K562 (cell line): ENCODE results near the gene SFN. TPM values are rescaled to one million over a fixed set of nuclear protein-coding genes. Genes with fewer than 3 reads are reported as not detected.

Experiments used
- AFF4 ChIP-seq: sonication (generic); formaldehyde crosslinking; IDR thresholded peaks from 2 replicates; pipeline ENCODE4 v1.8.0; 2023; ENCODE audit warnings: mild to moderate bottlenecking, missing genetic modification reagents
- ATF4 ChIP-seq: fragments of 450-650 bp; formaldehyde crosslinking; IDR thresholded peaks from 2 replicates; pipeline ENCODE4 v1.4.0; 2022; ENCODE audit warnings: mild to moderate bottlenecking, moderate library complexity
- KAT7 ChIP-seq: sonication (generic); formaldehyde crosslinking; IDR thresholded peaks from 2 replicates; pipeline ENCODE4 v1.8.0; 2022; ENCODE audit warnings: missing genetic modification reagents, mild to moderate bottlenecking, borderline replicate concordance
- MECOM ChIP-seq: fragments of 250-450 bp; sonication (Bioruptor Pico); IDR thresholded peaks from 2 replicates; pipeline ENCODE4 v1.8.0; 2022; ENCODE audit warnings: inconsistent platforms
- ZBTB17 ChIP-seq: fragments of 450-650 bp; formaldehyde crosslinking; IDR thresholded peaks from 2 replicates; pipeline ENCODE4 v1.4.0; 2020; ENCODE audit warnings: mild to moderate bottlenecking
- ZNF175 ChIP-seq: fragments of 200-800 bp; sonication (Bioruptor generic); IDR thresholded peaks from 2 replicates; pipeline ENCODE4 v1.6.1; 2016; ENCODE audit warnings: low read depth, mild to moderate bottlenecking, missing genetic modification characterization, missing compliant biosample characterization
- ZNF239 ChIP-seq: fragments of 250-450 bp; sonication (Bioruptor Pico); IDR thresholded peaks from 2 replicates; pipeline ENCODE4 v1.4.0; 2020; ENCODE audit warnings: mild to moderate bottlenecking
- ZNF551 ChIP-seq: fragments of 250-450 bp; sonication (Bioruptor Pico); IDR thresholded peaks from 2 replicates; pipeline ENCODE4 v1.5.0; 2021; ENCODE audit warnings: mild to moderate bottlenecking, moderate library complexity
- ZNF778 ChIP-seq: fragments of 450-650 bp; formaldehyde crosslinking; IDR thresholded peaks from 2 replicates; pipeline ENCODE4 v1.4.0; 2020; ENCODE audit warnings: mild to moderate bottlenecking, moderate library complexity
- polyA plus RNA-seq, 8 experiments: library from polyadenylated mRNA; depleted of rRNA in 4 of 8; stranded (reverse) in 5 of 8; unstranded in 3 of 8; fragments of >200 nt; fragmentation: Nextera tagmentation in 2 of 8; fragmentation: Illumina TruSeq in 1 of 8; extraction: Ambion mirVana in 2 of 8; extraction: Trizol in 1 of 8; gene quantifications; 2 replicates each; pipeline versions ENCODE4 v1.2.1 to v1.2.3, GENCODE V29; 2011 to 2014; ENCODE audit warnings: inconsistent platforms in 1 of 8, missing spikeins in 1 of 8
- total RNA-seq, 7 experiments: library from RNA; depleted of rRNA in 6 of 7; stranded (reverse); fragments of >200 nt in 6 of 7; fragmentation: Illumina TruSeq in 2 of 7; extraction: Trizol in 2 of 7; gene quantifications; 2 replicates each; pipeline versions ENCODE4 v1.2.1 to v1.2.3, GENCODE V29; 2011 to 2021; ENCODE audit warnings: low replicate concordance in 1 of 7
- TF ChIP-seq, protein P1 (sequence below): fragments of 200-800 bp; sonication (Bioruptor generic); IDR thresholded peaks from 2 replicates; pipeline ENCODE4 v1.6.1; 2016; ENCODE audit warnings: missing genetic modification characterization, missing compliant biosample characterization
- TF ChIP-seq, protein P2 (sequence below): fragments of 250-450 bp; sonication (Bioruptor Pico); IDR thresholded peaks from 2 replicates; pipeline ENCODE4 v1.8.0; 2022; ENCODE audit warnings: inconsistent platforms

The SFN gene
- total and polyA plus RNA-seq, 9 of the 15 experiments (the other 6 are each of a cell fraction or from before 2014, with no cell fraction given), result 0.10 to 3.8 (median 2.0) TPM

- TF ChIP-seq, protein P1, sequence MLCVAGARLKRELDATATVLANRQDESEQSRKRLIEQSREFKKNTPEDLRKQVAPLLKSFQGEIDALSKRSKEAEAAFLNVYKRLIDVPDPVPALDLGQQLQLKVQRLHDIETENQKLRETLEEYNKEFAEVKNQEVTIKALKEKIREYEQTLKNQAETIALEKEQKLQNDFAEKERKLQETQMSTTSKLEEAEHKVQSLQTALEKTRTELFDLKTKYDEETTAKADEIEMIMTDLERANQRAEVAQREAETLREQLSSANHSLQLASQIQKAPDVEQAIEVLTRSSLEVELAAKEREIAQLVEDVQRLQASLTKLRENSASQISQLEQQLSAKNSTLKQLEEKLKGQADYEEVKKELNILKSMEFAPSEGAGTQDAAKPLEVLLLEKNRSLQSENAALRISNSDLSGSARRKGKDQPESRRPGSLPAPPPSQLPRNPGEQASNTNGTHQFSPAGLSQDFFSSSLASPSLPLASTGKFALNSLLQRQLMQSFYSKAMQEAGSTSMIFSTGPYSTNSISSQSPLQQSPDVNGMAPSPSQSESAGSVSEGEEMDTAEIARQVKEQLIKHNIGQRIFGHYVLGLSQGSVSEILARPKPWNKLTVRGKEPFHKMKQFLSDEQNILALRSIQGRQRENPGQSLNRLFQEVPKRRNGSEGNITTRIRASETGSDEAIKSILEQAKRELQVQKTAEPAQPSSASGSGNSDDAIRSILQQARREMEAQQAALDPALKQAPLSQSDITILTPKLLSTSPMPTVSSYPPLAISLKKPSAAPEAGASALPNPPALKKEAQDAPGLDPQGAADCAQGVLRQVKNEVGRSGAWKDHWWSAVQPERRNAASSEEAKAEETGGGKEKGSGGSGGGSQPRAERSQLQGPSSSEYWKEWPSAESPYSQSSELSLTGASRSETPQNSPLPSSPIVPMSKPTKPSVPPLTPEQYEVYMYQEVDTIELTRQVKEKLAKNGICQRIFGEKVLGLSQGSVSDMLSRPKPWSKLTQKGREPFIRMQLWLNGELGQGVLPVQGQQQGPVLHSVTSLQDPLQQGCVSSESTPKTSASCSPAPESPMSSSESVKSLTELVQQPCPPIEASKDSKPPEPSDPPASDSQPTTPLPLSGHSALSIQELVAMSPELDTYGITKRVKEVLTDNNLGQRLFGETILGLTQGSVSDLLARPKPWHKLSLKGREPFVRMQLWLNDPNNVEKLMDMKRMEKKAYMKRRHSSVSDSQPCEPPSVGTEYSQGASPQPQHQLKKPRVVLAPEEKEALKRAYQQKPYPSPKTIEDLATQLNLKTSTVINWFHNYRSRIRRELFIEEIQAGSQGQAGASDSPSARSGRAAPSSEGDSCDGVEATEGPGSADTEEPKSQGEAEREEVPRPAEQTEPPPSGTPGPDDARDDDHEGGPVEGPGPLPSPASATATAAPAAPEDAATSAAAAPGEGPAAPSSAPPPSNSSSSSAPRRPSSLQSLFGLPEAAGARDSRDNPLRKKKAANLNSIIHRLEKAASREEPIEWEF (CRISPR knock-in tag), result peak; percentile 55; the same call in 1 of the 2 replicates
- TF ChIP-seq MECOM (CRISPR knock-in tag) (peak; percentile 43), ZNF239 (0 out of 2 replicates have a peak, but pooled peaks have one; percentile 37), ZBTB17 (CRISPR knock-in tag) (peak; percentile 21; the same call in 1 of the 2 replicates), ZNF175 (CRISPR knock-in tag) (peak; percentile 31; the same call in 1 of the 2 replicates), ZNF551 (peak; percentile 75; the same call in 1 of the 2 replicates), KAT7 (CRISPR knock-in tag) (0 out of 2 replicates have a peak, but pooled peaks have one; percentile 55), AFF4 (0 out of 2 replicates have a peak, but pooled peaks have one; percentile 38), ZNF778 (CRISPR knock-in tag) (no peak), ATF4 (CRISPR knock-in tag) (peak; percentile 52; the same call in 1 of the 2 replicates)
- TF ChIP-seq, protein P2, sequence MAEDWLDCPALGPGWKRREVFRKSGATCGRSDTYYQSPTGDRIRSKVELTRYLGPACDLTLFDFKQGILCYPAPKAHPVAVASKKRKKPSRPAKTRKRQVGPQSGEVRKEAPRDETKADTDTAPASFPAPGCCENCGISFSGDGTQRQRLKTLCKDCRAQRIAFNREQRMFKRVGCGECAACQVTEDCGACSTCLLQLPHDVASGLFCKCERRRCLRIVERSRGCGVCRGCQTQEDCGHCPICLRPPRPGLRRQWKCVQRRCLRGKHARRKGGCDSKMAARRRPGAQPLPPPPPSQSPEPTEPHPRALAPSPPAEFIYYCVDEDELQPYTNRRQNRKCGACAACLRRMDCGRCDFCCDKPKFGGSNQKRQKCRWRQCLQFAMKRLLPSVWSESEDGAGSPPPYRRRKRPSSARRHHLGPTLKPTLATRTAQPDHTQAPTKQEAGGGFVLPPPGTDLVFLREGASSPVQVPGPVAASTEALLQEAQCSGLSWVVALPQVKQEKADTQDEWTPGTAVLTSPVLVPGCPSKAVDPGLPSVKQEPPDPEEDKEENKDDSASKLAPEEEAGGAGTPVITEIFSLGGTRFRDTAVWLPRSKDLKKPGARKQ (CRISPR knock-in tag), result 0 out of 2 replicates have a peak, but pooled peaks have one; percentile 73
Measured at GRCh38 chr1:26900815-26901511, 38.0 kb downstream of the SFN start (continued).
